ENCODE results near the gene KCNK2. TPM values are rescaled to one million over a fixed set of nuclear protein-coding genes. Genes with fewer than 3 reads are reported as not detected.

Gene KCNK2
- total and polyA plus RNA-seq, 2 of the 4 experiments (the other 2 are of a cell fraction): 45.9 to 86.9 TPM

DNA sequence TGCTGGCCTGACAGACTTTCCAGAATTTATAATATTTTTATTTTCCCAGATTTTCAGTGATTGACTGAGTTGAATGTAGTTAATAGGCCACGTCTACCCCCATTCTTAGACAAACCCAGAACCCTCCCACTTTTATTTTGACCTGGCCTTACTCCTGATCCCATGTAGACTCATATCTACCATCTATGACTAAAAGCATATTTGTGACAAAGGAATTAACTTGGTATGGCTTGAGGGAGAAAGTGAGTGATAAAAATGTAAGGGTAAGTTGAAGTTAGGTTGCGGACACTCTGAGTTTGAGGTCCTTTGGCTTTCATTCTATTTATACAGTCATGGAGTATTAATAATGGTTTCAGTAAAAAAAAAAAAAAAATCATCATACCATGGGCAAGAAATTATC is 168.4 kb downstream of the KCNK2 start:
- Histone ChIP-seq H3K9ac (ENCODE audit: low read depth, low read length) (no peak overlapping the region), H2BK5ac (ENCODE audit: low read depth, low read length, poor library complexity, severe bottlenecking) (no peak overlapping the region), H3K18ac (ENCODE audit: low read depth, low read length) (no peak overlapping the region), H3K56ac (ENCODE audit: extremely low read depth, insufficient read depth, low read length) (no peak overlapping the region), H2AK9ac (replicated peaks; ENCODE audit: low read depth, low read length, poor library complexity) (no peak overlapping the region), H3K14ac (replicated peaks; ENCODE audit: low read depth, low read length) (no peak overlapping the region), H3K27me3 (ENCODE audit: control insufficient read depth, insufficient read depth, low read length) (no peaks in the 10 kb centered on the region), H3K9me1 (ENCODE audit: insufficient read depth, low read length) (no peaks in the 10 kb centered on the region), H3K4me1 (ENCODE audit: control insufficient read depth, insufficient read depth, low read length) (no peaks in the 10 kb centered on the region), H3K23ac (ENCODE audit: low read depth, low read length) (no peak overlapping the region), H4K8ac (ENCODE audit: low read depth in 2 of 2, low read length in 2 of 2) (no peak overlapping the region), H2BK15ac (ENCODE audit: low read depth, low read length) (no peak overlapping the region), H4K91ac (ENCODE audit: insufficient read depth, low read depth, low read length) (no peak overlapping the region), H3K4ac (ENCODE audit: low read depth, low read length) (no peak overlapping the region), H3K36me3 (ENCODE audit: control insufficient read depth, insufficient read depth, low read length) (no peaks in the 10 kb centered on the region), H2AFZ (replicated peaks; ENCODE audit: low read length, poor library complexity) (no peak overlapping the region), H2AK5ac (ENCODE audit: low read depth, low read length) (no peak overlapping the region), H4K20me1 (ENCODE audit: insufficient read depth, low read length) (no peaks in the 10 kb centered on the region), H2BK20ac (ENCODE audit: low read depth, low read length) (no peak overlapping the region), H3K27ac (ENCODE audit: insufficient read depth, low read length) (no peak overlapping the region), H3K9me3 (ENCODE audit: control insufficient read depth, insufficient read depth, low read length) (no peaks in the 10 kb centered on the region), H3K79me1 (ENCODE audit: low read depth in 1 of 2, low read length in 2 of 2) (no peaks in the 10 kb centered on the region), H4K5ac (ENCODE audit: low read depth, low read length) (no peak overlapping the region), H2BK120ac (ENCODE audit: low read depth, low read length) (no peak overlapping the region), H3K4me2 (ENCODE audit: low read depth, low read length) (no peak overlapping the region), H3K4me3 (ENCODE audit: insufficient read depth, low read depth, low read length) (no peak overlapping the region)
- WGBS, 2 experiments (ENCODE audit: extremely low coverage in 2 of 2, insufficient read length in 1 of 2): no CpG with 5 or more reads among the region's 2 CpGs
- DNase-seq: no peak
- CTCF ChIA-PET: no interaction called here
- POLR2A ChIA-PET (ENCODE audit: unreplicated experiment): no interaction called here
- TF ChIP-seq, protein P1, sequence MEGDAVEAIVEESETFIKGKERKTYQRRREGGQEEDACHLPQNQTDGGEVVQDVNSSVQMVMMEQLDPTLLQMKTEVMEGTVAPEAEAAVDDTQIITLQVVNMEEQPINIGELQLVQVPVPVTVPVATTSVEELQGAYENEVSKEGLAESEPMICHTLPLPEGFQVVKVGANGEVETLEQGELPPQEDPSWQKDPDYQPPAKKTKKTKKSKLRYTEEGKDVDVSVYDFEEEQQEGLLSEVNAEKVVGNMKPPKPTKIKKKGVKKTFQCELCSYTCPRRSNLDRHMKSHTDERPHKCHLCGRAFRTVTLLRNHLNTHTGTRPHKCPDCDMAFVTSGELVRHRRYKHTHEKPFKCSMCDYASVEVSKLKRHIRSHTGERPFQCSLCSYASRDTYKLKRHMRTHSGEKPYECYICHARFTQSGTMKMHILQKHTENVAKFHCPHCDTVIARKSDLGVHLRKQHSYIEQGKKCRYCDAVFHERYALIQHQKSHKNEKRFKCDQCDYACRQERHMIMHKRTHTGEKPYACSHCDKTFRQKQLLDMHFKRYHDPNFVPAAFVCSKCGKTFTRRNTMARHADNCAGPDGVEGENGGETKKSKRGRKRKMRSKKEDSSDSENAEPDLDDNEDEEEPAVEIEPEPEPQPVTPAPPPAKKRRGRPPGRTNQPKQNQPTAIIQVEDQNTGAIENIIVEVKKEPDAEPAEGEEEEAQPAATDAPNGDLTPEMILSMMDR (conservative IDR thresholded peaks at IDR 0.05; ENCODE audit: low read depth, low read length): no peak
- TF ChIP-seq POLR2A (IDR thresholded peaks at IDR 0.05; ENCODE audit: low read depth, low read length): no peak
- TF ChIP-seq RAD21 (IDR thresholded peaks at IDR 0.05; ENCODE audit: low read length): no peak
- no peak for TF ChIP-seq SMC3 (IDR thresholded peaks at IDR 0.05; ENCODE audit: low read depth, low read length)
- no peak for TF ChIP-seq BHLHE40 (IDR thresholded peaks at IDR 0.05; ENCODE audit: low read depth, low read length)
- no peak for TF ChIP-seq CEBPB (IDR thresholded peaks at IDR 0.05; ENCODE audit: low read depth, low read length)
- TF ChIP-seq RFX5 (IDR thresholded peaks at IDR 0.05; ENCODE audit: low read depth, low read length): no peak
- no peak for TF ChIP-seq NFE2L2 (IDR thresholded peaks at IDR 0.05; ENCODE audit: low read depth, low read length)
- TF ChIP-seq MXI1 (IDR thresholded peaks at IDR 0.05; ENCODE audit: borderline replicate concordance, low read depth, low read length): no peak
- TF ChIP-seq MAZ (IDR thresholded peaks at IDR 0.05; ENCODE audit: borderline replicate concordance, low read depth, low read length): no peak
- no peak for TF ChIP-seq CHD1 (IDR thresholded peaks at IDR 0.05; ENCODE audit: low read depth, low read length)
- no peak for TF ChIP-seq USF2 (IDR thresholded peaks at IDR 0.05; ENCODE audit: low read depth, low read length)
- no peak for TF ChIP-seq MAFK (IDR thresholded peaks at IDR 0.05; ENCODE audit: low read depth, low read length)
- no peak for TF ChIP-seq RCOR1 (IDR thresholded peaks at IDR 0.05; ENCODE audit: insufficient replicate concordance, low read length)
- TF ChIP-seq ELK1 (IDR thresholded peaks at IDR 0.05; ENCODE audit: borderline replicate concordance, low read depth, low read length): no peak
- no peak for TF ChIP-seq FOS (IDR thresholded peaks at IDR 0.05; ENCODE audit: low read depth, low read length)
- intact Hi-C loops (cut with micrococcal nuclease) (no loop called here), dilution Hi-C loops (cut with HindIII; ENCODE audit: low sequenced_read_pairs, unreplicated experiment) (no loop called here), in situ Hi-C loops (cut with MboI; ENCODE audit: low sequenced_read_pairs) (no loop called here)
- BruUV-seq (replicated peaks): no TSS peak
- no peak for ATAC-seq (ENCODE audit: low read depth)
